Left lung (tissue), 10 donors: ENCODE results near the gene SLC17A8. TPM values are rescaled to one million over a fixed set of nuclear protein-coding genes. Genes with fewer than 3 reads are reported as not detected.

Experiments
- ATAC-seq: fragments of 200-7000 bp; cut with Tn5 transposase; one replicate; pipeline ENCODE4 v1.9.1; 2020; ENCODE audit warnings: moderate library complexity
- DNase-seq, 4 donors: peaks; one replicate each; pipeline ENCODE4 v3.0.0-alpha.2; 2013 to 2020
- H3K27ac ChIP-seq, 2 donors: fragments of 200-600 bp; sonication (generic) in 1 of 2; one replicate each; pipeline versions ENCODE4 v1.5.0 to v1.8.0; 2020 to 2021
- H3K27me3 ChIP-seq, 2 donors: fragments of 200-600 bp; sonication (generic) in 1 of 2; one replicate each; pipeline versions ENCODE4 v1.5.0 to v1.8.0; 2020 to 2021
- H3K36me3 ChIP-seq, 2 donors: fragments of 200-600 bp; sonication (generic) in 1 of 2; one replicate each; pipeline versions ENCODE4 v1.5.0 to v1.8.0; 2020 to 2021
- H3K4me1 ChIP-seq, 2 donors: fragments of 200-600 bp; one replicate each; pipeline ENCODE4 v1.8.0; 2021
- H3K4me3 ChIP-seq, 2 donors: fragments of 200-600 bp; sonication (generic) in 1 of 2; one replicate each; pipeline versions ENCODE4 v1.5.0 to v1.8.0; 2020 to 2021; ENCODE audit warnings: mild to moderate bottlenecking in 1 of 2
- H3K9me3 ChIP-seq, 2 donors: fragments of 200-600 bp; sonication (generic) in 1 of 2; one replicate each; pipeline versions ENCODE4 v1.5.0 to v1.8.0; 2020 to 2021
- CTCF ChIP-seq, 2 donors: fragments of 200-600 bp; sonication (generic) in 1 of 2; IDR thresholded peaks; one replicate each; pipeline versions ENCODE4 v1.5.0 to v1.8.0; 2021; ENCODE audit warnings: antibody characterized with exemption in 2 of 2
- intact Hi-C, 2 donors: fragments of 100-400 bp; cut with DNase I; formaldehyde crosslinking; loops; one replicate each; pipeline versions ENCODE4 v1.11.2 to v1.14.2; 2022
- polyA plus RNA-seq, 6 donors: library from polyadenylated mRNA; unstranded; fragments of 120-200 nt; gene quantifications; one replicate each; pipeline ENCODE4 v1.2.1, GENCODE V29; 2013; ENCODE audit not compliant: insufficient read length in 6 of 6
- total RNA-seq, 2 donors: library from RNA; stranded (reverse); fragmentation: NEBNext Ultra II Directional; extraction: Animal tissue kit (Norgen Biotek cat#: 25700); gene quantifications; one replicate each; pipeline ENCODE4 v1.2.1, GENCODE V29; 2021
- donor health status: DM: no; HTN: yes; CAD: no.
- donor health status: DM: no; HTN: no; CAD: no.

The SLC17A8 gene
- total and polyA plus RNA-seq, 8 donors: 0.13 to 4.0 (median 2.8) TPM

GRCh38 chr12:100348657-100349454 lies 8.0 kb upstream of the SLC17A8 start:
- H3K36me3 ChIP-seq: no peaks in the 10 kb centered on the region
- H3K9me3 ChIP-seq: no peaks in the 10 kb centered on the region
- DNase-seq (no peak), ATAC-seq (peak; percentile 45)
- intact Hi-C loops: no loop called here
- H3K4me3 ChIP-seq: no peak overlapping the region
- H3K27ac ChIP-seq: no peak overlapping the region
- no peaks in the 10 kb centered on the region for H3K27me3 ChIP-seq
- H3K4me1 ChIP-seq: no peaks in the 10 kb centered on the region
- no peak for TF ChIP-seq CTCF (IDR thresholded peaks at IDR 0.05)

- Histone ChIP-seq H3K4me3 (no peak overlapping the region), H3K4me1 (no peaks in the 10 kb centered on the region), H3K27ac (no peak overlapping the region), H3K9me3 (no peaks in the 10 kb centered on the region), H3K36me3 (no peaks in the 10 kb centered on the region), H3K27me3 (peaks cover 0 to 12% of the 10 kb centered on the region in 2 donors)
- intact Hi-C loops: no loop called here
- DNase-seq (no peak), ATAC-seq (no peak)
- no peak for TF ChIP-seq CTCF (IDR thresholded peaks at IDR 0.05)
Measured at GRCh38 chr12:100359248-100359647, 2.4 kb downstream of the SLC17A8 start.

GRCh38 chr12:100359822-100360221 lies 2.9 kb downstream of the SLC17A8 start:
- Histone ChIP-seq H3K36me3 (no peaks in the 10 kb centered on the region), H3K4me1 (no peaks in the 10 kb centered on the region), H3K27ac (no peak overlapping the region), H3K4me3 (no peak overlapping the region), H3K27me3 (peaks cover 0 to 12% of the 10 kb centered on the region in 2 donors), H3K9me3 (no peaks in the 10 kb centered on the region)
- DNase-seq: no peak
- intact Hi-C loops: no loop called here
- TF ChIP-seq CTCF (IDR thresholded peaks at IDR 0.05): no peak
- peak; percentile 71 for ATAC-seq

GRCh38 chr12:100360450-100360849 lies 3.6 kb downstream of the SLC17A8 start:
- no peak for DNase-seq
- intact Hi-C loops: no loop called here
- Histone ChIP-seq H3K9me3 (no peaks in the 10 kb centered on the region), H3K27me3 (peaks cover 0 to 12% of the 10 kb centered on the region in 2 donors), H3K4me1 (no peaks in the 10 kb centered on the region), H3K36me3 (no peaks in the 10 kb centered on the region), H3K4me3 (no peak overlapping the region), H3K27ac (no peak overlapping the region)
- no peak for TF ChIP-seq CTCF (IDR thresholded peaks at IDR 0.05)
- ATAC-seq: no peak

GRCh38 chr12:100364324-100364723 lies 7.5 kb downstream of the SLC17A8 start:
- H3K4me3 ChIP-seq: no peak overlapping the region
- no peak for DNase-seq
- no peak for TF ChIP-seq CTCF (IDR thresholded peaks at IDR 0.05)
- no peaks in the 10 kb centered on the region for H3K36me3 ChIP-seq
- intact Hi-C loops: no loop called here
- no peaks in the 10 kb centered on the region for H3K27me3 ChIP-seq
- no peak overlapping the region for H3K27ac ChIP-seq
- H3K4me1 ChIP-seq: no peaks in the 10 kb centered on the region
- no peak for ATAC-seq
- no peaks in the 10 kb centered on the region for H3K9me3 ChIP-seq
